WTC11 (cell line): ENCODE data around the gene MYO18B. TPM values are rescaled to one million over a fixed set of nuclear protein-coding genes. Genes with fewer than 3 reads are reported as not detected.
A peak's percentile ranks its signal among the peaks of the same experiment; 100 is the strongest.
"Not testable (repeated sequence)": the region's sequence is repeated elsewhere in the genome, so short reads cannot be mapped to it uniquely, and the experiment has no call there.

Experiments used
- ATAC-seq: fragments of 200-7000 bp; cut with Tn5 transposase; 2 replicates; pipeline ENCODE4 v1.10.0; 2021; ENCODE audit warnings: mild to moderate bottlenecking, moderate library complexity
- CTCF ChIA-PET: fragments of 300-600 bp; sonication (Branson Sonifier 250); formaldehyde crosslinking; loops from one replicate; lab custom pipeline; 2021; ENCODE audit warnings: antibody characterized with exemption; lab: Charles Lee
- POLR2A ChIA-PET: fragments of 350-600 bp; sonication (Branson Sonifier 250); formaldehyde crosslinking; loops from one replicate; lab custom pipeline; 2021; ENCODE audit warnings: antibody characterized with exemption; lab: Charles Lee
- DNase-seq: peaks from one replicate; pipeline ENCODE4 v3.0.0; 2021; ENCODE audit warnings: low spot score
- H3K27ac Mint-ChIP-seq: 2 replicates; pipeline ENCODE4 v1.8.0; 2021; ENCODE audit warnings: mixed read lengths
- H3K27me3 Mint-ChIP-seq: 2 replicates; pipeline ENCODE4 v1.8.0; 2021; ENCODE audit warnings: low read depth, mild to moderate bottlenecking, moderate library complexity, mixed read lengths
- H3K36me3 Mint-ChIP-seq: 2 replicates; pipeline ENCODE4 v1.8.0; 2021; ENCODE audit warnings: mixed read lengths
- H3K4me1 Mint-ChIP-seq: 2 replicates; pipeline ENCODE4 v1.8.0; 2022; ENCODE audit warnings: mixed read lengths
- H3K4me3 Mint-ChIP-seq: 2 replicates; pipeline ENCODE4 v1.8.0; 2021; ENCODE audit warnings: mild to moderate bottlenecking, moderate library complexity, mixed read lengths
- H3K9me3 Mint-ChIP-seq: 2 replicates; pipeline ENCODE4 v1.8.0; 2021; ENCODE audit warnings: mixed read lengths
- E2F1 ChIP-seq: sonication (generic); formaldehyde crosslinking; IDR thresholded peaks from 2 replicates; pipeline ENCODE4 v1.8.0; 2022; ENCODE audit warnings: mild to moderate bottlenecking, missing genetic modification reagents
- FOXJ3 ChIP-seq: sonication (generic); formaldehyde crosslinking; IDR thresholded peaks from 2 replicates; pipeline ENCODE4 v1.9.0; 2021; ENCODE audit warnings: missing genetic modification reagents, mild to moderate bottlenecking, borderline replicate concordance
- GRHL2 ChIP-seq: fragments of 250-450 bp; sonication (Bioruptor Pico); IDR thresholded peaks from 2 replicates; pipeline ENCODE4 v1.8.0; 2022; ENCODE audit warnings: mild to moderate bottlenecking, moderate library complexity; ENCODE audit not compliant: insufficient replicate concordance, severe bottlenecking
- NFYB ChIP-seq: sonication (generic); formaldehyde crosslinking; conservative IDR thresholded peaks from 2 replicates; pipeline ENCODE4 v1.8.0; 2022; ENCODE audit warnings: low read depth, missing genetic modification reagents
- SMAD4 ChIP-seq: sonication (generic); formaldehyde crosslinking; IDR thresholded peaks from 2 replicates; pipeline ENCODE4 v1.8.0; 2022; ENCODE audit warnings: mild to moderate bottlenecking, missing genetic modification reagents
- TCF7 ChIP-seq: sonication (generic); formaldehyde crosslinking; IDR thresholded peaks from 2 replicates; pipeline ENCODE4 v1.8.0; 2022; ENCODE audit warnings: mild to moderate bottlenecking, low read depth, missing genetic modification reagents, moderate library complexity
- TEAD1 ChIP-seq: sonication (generic); formaldehyde crosslinking; IDR thresholded peaks from 2 replicates; pipeline ENCODE4 v1.8.0; 2022; ENCODE audit warnings: mild to moderate bottlenecking, missing genetic modification reagents
- ZNF512 ChIP-seq: sonication (generic); formaldehyde crosslinking; IDR thresholded peaks from 2 replicates; pipeline ENCODE4 v1.8.1; 2022; ENCODE audit warnings: missing genetic modification reagents, borderline replicate concordance
- total RNA-seq: library from RNA; stranded (reverse); gene quantifications from 3 replicates; pipeline ENCODE4 v1.2.3, GENCODE V29; 2021
- TF ChIP-seq, protein P1 (sequence below): sonication (generic); formaldehyde crosslinking; IDR thresholded peaks from 2 replicates; pipeline ENCODE4 v1.8.1; 2023; ENCODE audit warnings: mild to moderate bottlenecking, missing genetic modification reagents
- TF ChIP-seq, protein P2 (sequence below): sonication (generic); formaldehyde crosslinking; IDR thresholded peaks from 2 replicates; pipeline ENCODE4 v1.8.1; 2023; ENCODE audit warnings: mild to moderate bottlenecking, missing genetic modification reagents, moderate library complexity

The MYO18B gene
- total RNA-seq, 1 experiment from 2014 or later, result 0.96 TPM

DNA sequence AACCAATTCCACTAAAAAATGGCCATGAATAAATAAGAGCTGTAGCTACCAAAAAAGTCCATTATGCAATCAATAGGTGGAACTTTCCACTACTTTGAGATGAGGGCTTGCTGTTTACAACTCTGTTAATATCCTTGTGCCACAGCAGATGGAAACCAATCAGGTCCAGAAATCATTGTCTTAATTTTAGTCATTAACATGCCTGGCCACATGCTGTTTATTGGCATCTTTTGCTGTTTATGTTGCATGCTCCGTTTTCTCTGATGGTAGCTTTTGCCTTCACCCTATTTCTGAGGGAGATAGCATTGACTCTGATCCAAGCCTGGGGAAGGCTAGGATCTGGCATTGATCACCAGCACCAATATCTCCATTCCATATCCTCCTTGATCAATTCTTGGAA lies 234.4 kb downstream of the MYO18B start:
- POLR2A ChIA-PET, result no interaction called here
- peaks cover 5% of the 10 kb centered on the region; the same call in 1 of the 2 replicates for H3K9me3 Mint-ChIP-seq
- DNase-seq (no peak), ATAC-seq (no peak)
- H3K4me1 Mint-ChIP-seq, result peaks cover 13% of the 10 kb centered on the region
- no peaks in the 10 kb centered on the region for H3K36me3 Mint-ChIP-seq
- no peak overlapping the region for H3K27ac Mint-ChIP-seq
- no peak overlapping the region for H3K4me3 Mint-ChIP-seq
- CTCF ChIA-PET, result interaction anchor here (1.1 to 1.9 kb wide), 4 partner anchors 16 to 354 kb away, joined by 3 to 7 read pairs (median 4); no protein-coding TSS in a partner anchor
- TF ChIP-seq, protein P1, sequence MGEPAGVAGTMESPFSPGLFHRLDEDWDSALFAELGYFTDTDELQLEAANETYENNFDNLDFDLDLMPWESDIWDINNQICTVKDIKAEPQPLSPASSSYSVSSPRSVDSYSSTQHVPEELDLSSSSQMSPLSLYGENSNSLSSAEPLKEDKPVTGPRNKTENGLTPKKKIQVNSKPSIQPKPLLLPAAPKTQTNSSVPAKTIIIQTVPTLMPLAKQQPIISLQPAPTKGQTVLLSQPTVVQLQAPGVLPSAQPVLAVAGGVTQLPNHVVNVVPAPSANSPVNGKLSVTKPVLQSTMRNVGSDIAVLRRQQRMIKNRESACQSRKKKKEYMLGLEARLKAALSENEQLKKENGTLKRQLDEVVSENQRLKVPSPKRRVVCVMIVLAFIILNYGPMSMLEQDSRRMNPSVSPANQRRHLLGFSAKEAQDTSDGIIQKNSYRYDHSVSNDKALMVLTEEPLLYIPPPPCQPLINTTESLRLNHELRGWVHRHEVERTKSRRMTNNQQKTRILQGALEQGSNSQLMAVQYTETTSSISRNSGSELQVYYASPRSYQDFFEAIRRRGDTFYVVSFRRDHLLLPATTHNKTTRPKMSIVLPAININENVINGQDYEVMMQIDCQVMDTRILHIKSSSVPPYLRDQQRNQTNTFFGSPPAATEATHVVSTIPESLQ (CRISPR knock-in tag), result no peak
- TF ChIP-seq TCF7 (CRISPR knock-in tag) (no peak), FOXJ3 (no peak)
- TF ChIP-seq, protein P2, sequence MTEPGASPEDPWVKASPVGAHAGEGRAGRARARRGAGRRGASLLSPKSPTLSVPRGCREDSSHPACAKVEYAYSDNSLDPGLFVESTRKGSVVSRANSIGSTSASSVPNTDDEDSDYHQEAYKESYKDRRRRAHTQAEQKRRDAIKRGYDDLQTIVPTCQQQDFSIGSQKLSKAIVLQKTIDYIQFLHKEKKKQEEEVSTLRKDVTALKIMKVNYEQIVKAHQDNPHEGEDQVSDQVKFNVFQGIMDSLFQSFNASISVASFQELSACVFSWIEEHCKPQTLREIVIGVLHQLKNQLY, result no peak
- TF ChIP-seq, all 79 proteins: peak for 0
- peaks cover 5% of the 10 kb centered on the region for H3K27me3 Mint-ChIP-seq

DNA sequence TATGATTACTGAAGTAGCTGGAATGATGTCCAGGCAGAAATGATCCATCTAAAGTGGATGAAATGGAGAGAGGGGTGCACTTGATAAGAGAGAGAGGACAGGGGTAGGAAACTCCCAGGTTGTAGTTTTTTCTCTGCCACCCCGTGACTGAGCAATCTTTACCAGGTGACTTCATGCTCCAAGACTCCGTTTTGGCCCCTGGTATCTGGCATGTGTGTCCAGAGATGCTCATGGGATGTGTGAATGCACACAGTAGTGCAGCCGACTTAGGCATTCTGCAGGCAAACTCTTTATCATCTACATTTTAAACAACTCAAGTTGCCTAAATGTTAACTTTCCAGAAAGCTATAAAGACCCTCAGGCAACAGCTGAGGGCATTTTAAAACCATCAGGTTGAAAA lies 238.0 kb downstream of the MYO18B start:
- H3K27me3 Mint-ChIP-seq, result peaks cover 5% of the 10 kb centered on the region
- H3K36me3 Mint-ChIP-seq, result no peaks in the 10 kb centered on the region
- TF ChIP-seq FOXJ3, result no peak
- no peak for TF ChIP-seq ZNF512 (CRISPR knock-in tag)
- no peak for TF ChIP-seq NFYB (CRISPR knock-in tag)
- no peak for TF ChIP-seq E2F1
- TF ChIP-seq SMAD4 (CRISPR knock-in tag), result no peak
- TF ChIP-seq GRHL2 (CRISPR knock-in tag), result no peak
- TF ChIP-seq, all 79 proteins: peak for 0
- Mint-ChIP-seq H3K4me3 (no peak overlapping the region), H3K9me3 (peaks cover 10% of the 10 kb centered on the region), H3K4me1 (0 out of 2 replicates have a peak, but pooled peaks cover 2% of the 10 kb centered on the region), H3K27ac (no peak overlapping the region)
- no peak for DNase-seq
- POLR2A ChIA-PET, result no interaction called here
- ATAC-seq, result no peak
- CTCF ChIA-PET, result no interaction called here

- H3K27me3 Mint-ChIP-seq, H3K9me3 Mint-ChIP-seq, H3K4me1 Mint-ChIP-seq, H3K4me3 Mint-ChIP-seq, ATAC-seq, POLR2A ChIA-PET, DNase-seq, H3K36me3 Mint-ChIP-seq, H3K27ac Mint-ChIP-seq: not testable (repeated sequence)
- CTCF ChIA-PET, result interaction anchor here (1.1 kb wide), 1 partner anchor 187 kb away, joined by 4 read pairs; no protein-coding TSS in a partner anchor
Observed at GRCh38 chr22:25984911-25985310, 242.9 kb downstream of the MYO18B start.

GRCh38 chr22:25987948-25988347 lies 246.0 kb downstream of the MYO18B start:
- H3K27me3 Mint-ChIP-seq, result no peaks in the 10 kb centered on the region
- TF ChIP-seq TEAD1 (CRISPR knock-in tag), result no peak
- H3K4me3 Mint-ChIP-seq, result no peak overlapping the region
- CTCF ChIA-PET, result interaction anchor here (0.6 kb wide), 1 partner anchor 85 kb away, joined by 3 read pairs; no protein-coding TSS in a partner anchor
- DNase-seq (no peak), ATAC-seq (peak; percentile 39; the same call in 1 of the 2 replicates)
- H3K4me1 Mint-ChIP-seq, result peaks cover 10% of the 10 kb centered on the region
- no peaks in the 10 kb centered on the region for H3K9me3 Mint-ChIP-seq
- no peaks in the 10 kb centered on the region for H3K36me3 Mint-ChIP-seq
- H3K27ac Mint-ChIP-seq, result no peak overlapping the region
- POLR2A ChIA-PET, result no interaction called here
